DMS 273 treated with DMSO at 0.1 percent for 48 hours (cell line): Measurements from ENCODE around the gene DIPK1A.

Source experiments
- DNase-seq: peaks from one replicate; lab custom pipeline; 2025; lab: John Stamatoyannopoulos, UW

DIPK1A gene

DNA sequence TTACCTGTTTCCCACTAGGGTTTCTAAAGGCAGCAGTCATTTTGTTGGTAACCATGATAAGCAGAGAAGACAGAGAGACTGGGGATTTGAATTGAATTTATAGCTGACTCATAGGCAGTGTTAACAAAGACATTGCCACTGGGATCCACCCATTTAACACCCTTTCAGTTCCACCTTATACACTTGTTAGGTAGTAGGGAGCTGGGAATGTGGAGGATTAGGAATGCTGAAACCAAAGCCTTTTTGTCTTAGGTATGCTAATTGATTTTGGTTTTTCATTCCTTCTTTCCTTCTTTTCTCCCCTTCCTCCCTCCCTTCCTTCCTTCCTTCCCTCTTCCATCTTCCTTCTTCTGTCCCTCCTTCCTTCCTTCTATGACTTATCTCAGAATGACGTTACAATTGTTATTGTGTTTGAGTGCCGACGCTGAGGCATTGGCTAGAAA, 168.9 kb downstream of the DIPK1A start:
- DNase-seq = no peak
